ENCODE measurements around the gene ENOX1. TPM values are rescaled to one million over a fixed set of nuclear protein-coding genes. Genes with fewer than 3 reads are reported as not detected.

The ENOX1 gene
- total RNA-seq, 1 experiment from 2014 or later: 0.26 TPM

DNA sequence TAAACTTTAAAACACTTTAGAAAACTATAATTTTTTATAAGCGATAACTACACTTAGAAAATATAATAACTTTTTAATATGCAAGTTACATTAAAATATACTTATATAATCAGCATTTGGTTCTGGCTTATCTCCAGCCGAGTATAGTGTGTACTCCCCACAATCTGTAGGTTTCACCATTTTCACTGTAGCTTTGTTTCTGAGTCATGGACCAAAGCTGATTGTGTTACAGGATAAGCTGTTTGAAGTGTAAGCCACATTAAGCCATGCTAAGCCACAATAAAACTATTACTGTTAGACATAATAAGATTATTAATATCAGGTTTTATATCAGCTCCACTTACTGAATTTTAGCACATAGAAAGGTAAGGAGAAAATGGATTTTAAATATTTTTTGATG is 48.9 kb upstream of the ENOX1 start (continued):
- TF ChIP-seq, protein P1, sequence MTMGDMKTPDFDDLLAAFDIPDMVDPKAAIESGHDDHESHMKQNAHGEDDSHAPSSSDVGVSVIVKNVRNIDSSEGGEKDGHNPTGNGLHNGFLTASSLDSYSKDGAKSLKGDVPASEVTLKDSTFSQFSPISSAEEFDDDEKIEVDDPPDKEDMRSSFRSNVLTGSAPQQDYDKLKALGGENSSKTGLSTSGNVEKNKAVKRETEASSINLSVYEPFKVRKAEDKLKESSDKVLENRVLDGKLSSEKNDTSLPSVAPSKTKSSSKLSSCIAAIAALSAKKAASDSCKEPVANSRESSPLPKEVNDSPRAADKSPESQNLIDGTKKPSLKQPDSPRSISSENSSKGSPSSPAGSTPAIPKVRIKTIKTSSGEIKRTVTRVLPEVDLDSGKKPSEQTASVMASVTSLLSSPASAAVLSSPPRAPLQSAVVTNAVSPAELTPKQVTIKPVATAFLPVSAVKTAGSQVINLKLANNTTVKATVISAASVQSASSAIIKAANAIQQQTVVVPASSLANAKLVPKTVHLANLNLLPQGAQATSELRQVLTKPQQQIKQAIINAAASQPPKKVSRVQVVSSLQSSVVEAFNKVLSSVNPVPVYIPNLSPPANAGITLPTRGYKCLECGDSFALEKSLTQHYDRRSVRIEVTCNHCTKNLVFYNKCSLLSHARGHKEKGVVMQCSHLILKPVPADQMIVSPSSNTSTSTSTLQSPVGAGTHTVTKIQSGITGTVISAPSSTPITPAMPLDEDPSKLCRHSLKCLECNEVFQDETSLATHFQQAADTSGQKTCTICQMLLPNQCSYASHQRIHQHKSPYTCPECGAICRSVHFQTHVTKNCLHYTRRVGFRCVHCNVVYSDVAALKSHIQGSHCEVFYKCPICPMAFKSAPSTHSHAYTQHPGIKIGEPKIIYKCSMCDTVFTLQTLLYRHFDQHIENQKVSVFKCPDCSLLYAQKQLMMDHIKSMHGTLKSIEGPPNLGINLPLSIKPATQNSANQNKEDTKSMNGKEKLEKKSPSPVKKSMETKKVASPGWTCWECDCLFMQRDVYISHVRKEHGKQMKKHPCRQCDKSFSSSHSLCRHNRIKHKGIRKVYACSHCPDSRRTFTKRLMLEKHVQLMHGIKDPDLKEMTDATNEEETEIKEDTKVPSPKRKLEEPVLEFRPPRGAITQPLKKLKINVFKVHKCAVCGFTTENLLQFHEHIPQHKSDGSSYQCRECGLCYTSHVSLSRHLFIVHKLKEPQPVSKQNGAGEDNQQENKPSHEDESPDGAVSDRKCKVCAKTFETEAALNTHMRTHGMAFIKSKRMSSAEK (CRISPR knock-in tag; IDR thresholded peaks at IDR 0.05; ENCODE audit: borderline replicate concordance): no peak
- no peak for TF ChIP-seq TEAD4 (CRISPR knock-in tag; IDR thresholded peaks at IDR 0.05)
- TF ChIP-seq ZNF671 (CRISPR knock-in tag; IDR thresholded peaks at IDR 0.05): no peak
- TF ChIP-seq KAT7 (CRISPR knock-in tag; IDR thresholded peaks at IDR 0.05; ENCODE audit: borderline replicate concordance): no peak
- no peak for TF ChIP-seq RELA (CRISPR knock-in tag; IDR thresholded peaks at IDR 0.05; ENCODE audit: borderline replicate concordance)
- TF ChIP-seq OVOL2 (CRISPR knock-in tag; IDR thresholded peaks at IDR 0.05; ENCODE audit: borderline replicate concordance): no peak
- TF ChIP-seq, protein P2, sequence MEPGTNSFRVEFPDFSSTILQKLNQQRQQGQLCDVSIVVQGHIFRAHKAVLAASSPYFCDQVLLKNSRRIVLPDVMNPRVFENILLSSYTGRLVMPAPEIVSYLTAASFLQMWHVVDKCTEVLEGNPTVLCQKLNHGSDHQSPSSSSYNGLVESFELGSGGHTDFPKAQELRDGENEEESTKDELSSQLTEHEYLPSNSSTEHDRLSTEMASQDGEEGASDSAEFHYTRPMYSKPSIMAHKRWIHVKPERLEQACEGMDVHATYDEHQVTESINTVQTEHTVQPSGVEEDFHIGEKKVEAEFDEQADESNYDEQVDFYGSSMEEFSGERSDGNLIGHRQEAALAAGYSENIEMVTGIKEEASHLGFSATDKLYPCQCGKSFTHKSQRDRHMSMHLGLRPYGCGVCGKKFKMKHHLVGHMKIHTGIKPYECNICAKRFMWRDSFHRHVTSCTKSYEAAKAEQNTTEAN (CRISPR knock-in tag; IDR thresholded peaks at IDR 0.05): no peak
- TF ChIP-seq RORB (CRISPR knock-in tag; IDR thresholded peaks at IDR 0.05): no peak
- TF ChIP-seq, protein P3, sequence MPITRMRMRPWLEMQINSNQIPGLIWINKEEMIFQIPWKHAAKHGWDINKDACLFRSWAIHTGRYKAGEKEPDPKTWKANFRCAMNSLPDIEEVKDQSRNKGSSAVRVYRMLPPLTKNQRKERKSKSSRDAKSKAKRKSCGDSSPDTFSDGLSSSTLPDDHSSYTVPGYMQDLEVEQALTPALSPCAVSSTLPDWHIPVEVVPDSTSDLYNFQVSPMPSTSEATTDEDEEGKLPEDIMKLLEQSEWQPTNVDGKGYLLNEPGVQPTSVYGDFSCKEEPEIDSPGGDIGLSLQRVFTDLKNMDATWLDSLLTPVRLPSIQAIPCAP (CRISPR knock-in tag; IDR thresholded peaks at IDR 0.05): no peak
- no peak for TF ChIP-seq NR1H2 (CRISPR knock-in tag; IDR thresholded peaks at IDR 0.05)
- TF ChIP-seq, protein P4, sequence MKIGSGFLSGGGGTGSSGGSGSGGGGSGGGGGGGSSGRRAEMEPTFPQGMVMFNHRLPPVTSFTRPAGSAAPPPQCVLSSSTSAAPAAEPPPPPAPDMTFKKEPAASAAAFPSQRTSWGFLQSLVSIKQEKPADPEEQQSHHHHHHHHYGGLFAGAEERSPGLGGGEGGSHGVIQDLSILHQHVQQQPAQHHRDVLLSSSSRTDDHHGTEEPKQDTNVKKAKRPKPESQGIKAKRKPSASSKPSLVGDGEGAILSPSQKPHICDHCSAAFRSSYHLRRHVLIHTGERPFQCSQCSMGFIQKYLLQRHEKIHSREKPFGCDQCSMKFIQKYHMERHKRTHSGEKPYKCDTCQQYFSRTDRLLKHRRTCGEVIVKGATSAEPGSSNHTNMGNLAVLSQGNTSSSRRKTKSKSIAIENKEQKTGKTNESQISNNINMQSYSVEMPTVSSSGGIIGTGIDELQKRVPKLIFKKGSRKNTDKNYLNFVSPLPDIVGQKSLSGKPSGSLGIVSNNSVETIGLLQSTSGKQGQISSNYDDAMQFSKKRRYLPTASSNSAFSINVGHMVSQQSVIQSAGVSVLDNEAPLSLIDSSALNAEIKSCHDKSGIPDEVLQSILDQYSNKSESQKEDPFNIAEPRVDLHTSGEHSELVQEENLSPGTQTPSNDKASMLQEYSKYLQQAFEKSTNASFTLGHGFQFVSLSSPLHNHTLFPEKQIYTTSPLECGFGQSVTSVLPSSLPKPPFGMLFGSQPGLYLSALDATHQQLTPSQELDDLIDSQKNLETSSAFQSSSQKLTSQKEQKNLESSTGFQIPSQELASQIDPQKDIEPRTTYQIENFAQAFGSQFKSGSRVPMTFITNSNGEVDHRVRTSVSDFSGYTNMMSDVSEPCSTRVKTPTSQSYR (CRISPR knock-in tag; IDR thresholded peaks at IDR 0.05): no peak
- TF ChIP-seq TEAD1 (CRISPR knock-in tag; IDR thresholded peaks at IDR 0.05): no peak
- TF ChIP-seq, protein P5, sequence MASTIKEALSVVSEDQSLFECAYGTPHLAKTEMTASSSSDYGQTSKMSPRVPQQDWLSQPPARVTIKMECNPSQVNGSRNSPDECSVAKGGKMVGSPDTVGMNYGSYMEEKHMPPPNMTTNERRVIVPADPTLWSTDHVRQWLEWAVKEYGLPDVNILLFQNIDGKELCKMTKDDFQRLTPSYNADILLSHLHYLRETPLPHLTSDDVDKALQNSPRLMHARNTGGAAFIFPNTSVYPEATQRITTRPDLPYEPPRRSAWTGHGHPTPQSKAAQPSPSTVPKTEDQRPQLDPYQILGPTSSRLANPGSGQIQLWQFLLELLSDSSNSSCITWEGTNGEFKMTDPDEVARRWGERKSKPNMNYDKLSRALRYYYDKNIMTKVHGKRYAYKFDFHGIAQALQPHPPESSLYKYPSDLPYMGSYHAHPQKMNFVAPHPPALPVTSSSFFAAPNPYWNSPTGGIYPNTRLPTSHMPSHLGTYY (CRISPR knock-in tag; IDR thresholded peaks at IDR 0.05): no peak
- TF ChIP-seq GTF2I (CRISPR knock-in tag; conservative IDR thresholded peaks at IDR 0.05): no peak

DNA sequence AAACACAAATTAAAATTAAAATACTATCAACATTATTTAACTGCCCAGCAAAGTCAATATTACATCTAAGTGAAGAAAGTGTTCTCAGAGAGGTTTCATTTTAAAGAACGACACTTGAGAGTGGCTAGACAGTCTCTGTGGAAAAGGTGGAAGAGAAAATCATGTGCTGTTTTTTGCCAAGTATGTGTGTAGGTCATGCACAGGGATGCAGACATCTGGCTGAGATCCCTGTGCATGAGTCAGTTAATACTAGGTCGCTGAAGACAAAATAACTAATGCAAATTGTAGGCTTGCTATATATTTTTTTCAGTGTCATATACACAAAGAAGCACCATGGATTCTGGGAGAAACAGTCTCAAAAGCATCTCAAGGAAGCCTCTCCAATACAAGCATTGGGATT is 44.3 kb upstream of the ENOX1 start:
- Mint-ChIP-seq H3K36me3 (no peaks in the 10 kb centered on the region), H3K9me3 (no peaks in the 10 kb centered on the region), H3K4me3 (no peak overlapping the region), H3K27me3 (ENCODE audit: low read depth) (no peaks in the 10 kb centered on the region), H3K4me1 (no peaks in the 10 kb centered on the region), H3K27ac (no peak overlapping the region)
- ATAC-seq: no peak
- TF ChIP-seq, protein P6, sequence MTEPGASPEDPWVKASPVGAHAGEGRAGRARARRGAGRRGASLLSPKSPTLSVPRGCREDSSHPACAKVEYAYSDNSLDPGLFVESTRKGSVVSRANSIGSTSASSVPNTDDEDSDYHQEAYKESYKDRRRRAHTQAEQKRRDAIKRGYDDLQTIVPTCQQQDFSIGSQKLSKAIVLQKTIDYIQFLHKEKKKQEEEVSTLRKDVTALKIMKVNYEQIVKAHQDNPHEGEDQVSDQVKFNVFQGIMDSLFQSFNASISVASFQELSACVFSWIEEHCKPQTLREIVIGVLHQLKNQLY (CRISPR knock-in tag; IDR thresholded peaks at IDR 0.05): no peak
- TF ChIP-seq, protein P5 (CRISPR knock-in tag; IDR thresholded peaks at IDR 0.05): no peak
- TF ChIP-seq GRHL2 (CRISPR knock-in tag; IDR thresholded peaks at IDR 0.05; ENCODE audit: insufficient replicate concordance, severe bottlenecking) (no peak), ZBTB21 (CRISPR knock-in tag; IDR thresholded peaks at IDR 0.05; ENCODE audit: borderline replicate concordance) (no peak)
- TF ChIP-seq, protein P7, sequence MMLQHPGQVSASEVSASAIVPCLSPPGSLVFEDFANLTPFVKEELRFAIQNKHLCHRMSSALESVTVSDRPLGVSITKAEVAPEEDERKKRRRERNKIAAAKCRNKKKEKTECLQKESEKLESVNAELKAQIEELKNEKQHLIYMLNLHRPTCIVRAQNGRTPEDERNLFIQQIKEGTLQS (CRISPR knock-in tag; conservative IDR thresholded peaks at IDR 0.05): no peak
- ChIA-PET POLR2A (no interaction called here), CTCF (interaction anchor here (0.6 kb wide), 1 partner anchor 619 kb away, joined by 3 read pairs; no protein-coding TSS in a partner anchor)
- DNase-seq (ENCODE audit: low spot score): no peak
